ENCODE measurements around the gene SERPINB3.
"Not testable (repeated sequence)": the region's sequence is repeated elsewhere in the genome, so short reads cannot be mapped to it uniquely, and the experiment has no call there.

GRCh38 chr18:63661750-63662149, at the start of gene SERPINB3:
- TF ChIP-seq CTCF (IDR thresholded peaks at IDR 0.05); POLR2A (IDR thresholded peaks at IDR 0.05; ENCODE audit: low read depth); POLR2AphosphoS5 (IDR thresholded peaks at IDR 0.05): not testable (repeated sequence)
